ENCODE results near the gene LRRC1. TPM values are rescaled to one million over a fixed set of nuclear protein-coding genes. Genes with fewer than 3 reads are reported as not detected.

Gene LRRC1
- total RNA-seq, result 16.4 and 20.4 TPM in 2 replicates

GRCh38 chr6:53794720-53795339 is at the start of gene LRRC1:
Gene LRRC1 (plus strand): TSS chr6:53795005. CDS start chr6:53795257, 252 bp downstream.

Other genes starting within 250 kb of the LRRC1 start
- 67.3 and 78.9 TPM in 2 replicates for gene GCLC, start 249.9 kb upstream of the LRRC1 start, total RNA-seq
- gene KLHL31, start 129.2 kb upstream of the LRRC1 start, total RNA-seq, result 0.63 and 0.65 TPM in 2 replicates